Panc1 (cell line): Measurements from ENCODE around the gene SPATA18.

Source experiments
- POLR2AphosphoS5 ChIP-seq: IDR thresholded peaks from 2 replicates; pipeline ENCODE4 v1.6.1; 2012; ENCODE audit warnings: mild to moderate bottlenecking, low read depth, low read length, moderate library complexity
- TCF7L2 ChIP-seq: IDR thresholded peaks from 2 replicates; pipeline ENCODE4 v1.6.1; 2011; ENCODE audit warnings: mild to moderate bottlenecking, low read depth, low read length, inconsistent platforms
- TF ChIP-seq, protein P1 (sequence below): fragments of 450-650 bp; IDR thresholded peaks from 2 replicates; pipeline ENCODE4 v1.5.1; 2017; ENCODE audit warnings: mild to moderate bottlenecking
- TF ChIP-seq, protein P2 (sequence below), 2 experiments: IDR thresholded peaks; 2 replicates each; pipeline ENCODE4 v1.6.1; 2011 to 2012; ENCODE audit warnings: low read depth in 2 of 2, control low read depth in 1 of 2, low read length in 1 of 2, mild to moderate bottlenecking in 1 of 2, moderate library complexity in 1 of 2; ENCODE audit not compliant: insufficient read depth in 1 of 2

DNA sequence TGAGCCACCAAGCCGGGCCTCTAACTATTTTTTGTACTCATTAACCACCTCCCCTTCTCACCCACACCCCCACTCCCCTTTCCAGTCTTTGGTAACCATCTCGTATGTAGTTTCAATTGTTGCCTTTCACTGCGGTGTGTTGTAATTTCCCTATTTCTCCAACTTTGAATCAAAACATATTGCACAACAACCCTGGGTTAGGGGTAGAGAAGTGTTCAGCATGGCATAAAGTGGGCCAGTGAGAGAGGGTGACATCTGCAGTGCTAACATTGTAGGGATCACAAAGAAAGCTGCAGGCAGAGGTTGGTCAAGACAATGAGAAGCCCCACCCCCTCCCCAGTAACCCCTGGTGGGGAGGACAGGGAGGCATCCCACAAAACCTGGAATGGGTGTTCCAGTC is 92.7 kb downstream of the SPATA18 start:
- TF ChIP-seq, protein P1, sequence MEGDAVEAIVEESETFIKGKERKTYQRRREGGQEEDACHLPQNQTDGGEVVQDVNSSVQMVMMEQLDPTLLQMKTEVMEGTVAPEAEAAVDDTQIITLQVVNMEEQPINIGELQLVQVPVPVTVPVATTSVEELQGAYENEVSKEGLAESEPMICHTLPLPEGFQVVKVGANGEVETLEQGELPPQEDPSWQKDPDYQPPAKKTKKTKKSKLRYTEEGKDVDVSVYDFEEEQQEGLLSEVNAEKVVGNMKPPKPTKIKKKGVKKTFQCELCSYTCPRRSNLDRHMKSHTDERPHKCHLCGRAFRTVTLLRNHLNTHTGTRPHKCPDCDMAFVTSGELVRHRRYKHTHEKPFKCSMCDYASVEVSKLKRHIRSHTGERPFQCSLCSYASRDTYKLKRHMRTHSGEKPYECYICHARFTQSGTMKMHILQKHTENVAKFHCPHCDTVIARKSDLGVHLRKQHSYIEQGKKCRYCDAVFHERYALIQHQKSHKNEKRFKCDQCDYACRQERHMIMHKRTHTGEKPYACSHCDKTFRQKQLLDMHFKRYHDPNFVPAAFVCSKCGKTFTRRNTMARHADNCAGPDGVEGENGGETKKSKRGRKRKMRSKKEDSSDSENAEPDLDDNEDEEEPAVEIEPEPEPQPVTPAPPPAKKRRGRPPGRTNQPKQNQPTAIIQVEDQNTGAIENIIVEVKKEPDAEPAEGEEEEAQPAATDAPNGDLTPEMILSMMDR: no peak
- no peak for TF ChIP-seq POLR2AphosphoS5
- TF ChIP-seq, protein P2, sequence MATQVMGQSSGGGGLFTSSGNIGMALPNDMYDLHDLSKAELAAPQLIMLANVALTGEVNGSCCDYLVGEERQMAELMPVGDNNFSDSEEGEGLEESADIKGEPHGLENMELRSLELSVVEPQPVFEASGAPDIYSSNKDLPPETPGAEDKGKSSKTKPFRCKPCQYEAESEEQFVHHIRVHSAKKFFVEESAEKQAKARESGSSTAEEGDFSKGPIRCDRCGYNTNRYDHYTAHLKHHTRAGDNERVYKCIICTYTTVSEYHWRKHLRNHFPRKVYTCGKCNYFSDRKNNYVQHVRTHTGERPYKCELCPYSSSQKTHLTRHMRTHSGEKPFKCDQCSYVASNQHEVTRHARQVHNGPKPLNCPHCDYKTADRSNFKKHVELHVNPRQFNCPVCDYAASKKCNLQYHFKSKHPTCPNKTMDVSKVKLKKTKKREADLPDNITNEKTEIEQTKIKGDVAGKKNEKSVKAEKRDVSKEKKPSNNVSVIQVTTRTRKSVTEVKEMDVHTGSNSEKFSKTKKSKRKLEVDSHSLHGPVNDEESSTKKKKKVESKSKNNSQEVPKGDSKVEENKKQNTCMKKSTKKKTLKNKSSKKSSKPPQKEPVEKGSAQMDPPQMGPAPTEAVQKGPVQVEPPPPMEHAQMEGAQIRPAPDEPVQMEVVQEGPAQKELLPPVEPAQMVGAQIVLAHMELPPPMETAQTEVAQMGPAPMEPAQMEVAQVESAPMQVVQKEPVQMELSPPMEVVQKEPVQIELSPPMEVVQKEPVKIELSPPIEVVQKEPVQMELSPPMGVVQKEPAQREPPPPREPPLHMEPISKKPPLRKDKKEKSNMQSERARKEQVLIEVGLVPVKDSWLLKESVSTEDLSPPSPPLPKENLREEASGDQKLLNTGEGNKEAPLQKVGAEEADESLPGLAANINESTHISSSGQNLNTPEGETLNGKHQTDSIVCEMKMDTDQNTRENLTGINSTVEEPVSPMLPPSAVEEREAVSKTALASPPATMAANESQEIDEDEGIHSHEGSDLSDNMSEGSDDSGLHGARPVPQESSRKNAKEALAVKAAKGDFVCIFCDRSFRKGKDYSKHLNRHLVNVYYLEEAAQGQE (IDR thresholded peaks at IDR 0.05; ENCODE audit: insufficient read depth in 1 of 2, low read depth in 2 of 2, low read length in 1 of 2): no peak
- TF ChIP-seq TCF7L2: no peak
